OCI-LY1 (cell line): ENCODE measurements around the gene CCL17.

Source experiments
- EZH2 ChIP-seq: fragments of 200-600 bp; sonication (generic), shearing (Covaris generic); IDR thresholded peaks from 2 replicates; pipeline ENCODE4 v1.8.0; 2017; ENCODE audit warnings: borderline replicate concordance, mixed run types, mild to moderate bottlenecking, antibody characterized with exemption, low read length, moderate library complexity, mixed read lengths
- TF ChIP-seq, protein P1 (sequence below): fragments of 200-600 bp; sonication (generic), shearing (Covaris generic); IDR thresholded peaks from 2 replicates; pipeline ENCODE4 v1.5.1; 2017; ENCODE audit warnings: mild to moderate bottlenecking, antibody characterized with exemption, low read length, moderate library complexity, mixed read lengths

DNA sequence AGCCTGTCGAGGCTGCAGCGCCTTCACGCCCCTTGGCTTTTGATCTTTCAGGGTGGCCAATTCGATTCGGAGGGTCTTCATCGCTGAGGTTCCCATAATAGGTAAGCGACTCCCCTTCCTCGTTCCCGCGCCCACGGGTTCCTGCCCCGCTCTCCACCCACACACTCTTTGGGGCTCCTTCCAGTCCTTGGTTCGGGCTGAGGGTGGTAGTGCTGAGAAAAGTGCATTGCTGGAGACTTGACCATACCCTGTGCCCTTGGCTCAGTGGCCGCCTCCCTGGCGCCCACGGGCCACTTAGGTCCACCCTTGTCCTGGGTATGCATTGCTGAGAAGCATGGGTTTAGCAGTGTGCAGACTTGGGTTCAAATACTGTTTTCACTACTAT, 58.4 kb downstream of the CCL17 start:
- TF ChIP-seq, protein P1, sequence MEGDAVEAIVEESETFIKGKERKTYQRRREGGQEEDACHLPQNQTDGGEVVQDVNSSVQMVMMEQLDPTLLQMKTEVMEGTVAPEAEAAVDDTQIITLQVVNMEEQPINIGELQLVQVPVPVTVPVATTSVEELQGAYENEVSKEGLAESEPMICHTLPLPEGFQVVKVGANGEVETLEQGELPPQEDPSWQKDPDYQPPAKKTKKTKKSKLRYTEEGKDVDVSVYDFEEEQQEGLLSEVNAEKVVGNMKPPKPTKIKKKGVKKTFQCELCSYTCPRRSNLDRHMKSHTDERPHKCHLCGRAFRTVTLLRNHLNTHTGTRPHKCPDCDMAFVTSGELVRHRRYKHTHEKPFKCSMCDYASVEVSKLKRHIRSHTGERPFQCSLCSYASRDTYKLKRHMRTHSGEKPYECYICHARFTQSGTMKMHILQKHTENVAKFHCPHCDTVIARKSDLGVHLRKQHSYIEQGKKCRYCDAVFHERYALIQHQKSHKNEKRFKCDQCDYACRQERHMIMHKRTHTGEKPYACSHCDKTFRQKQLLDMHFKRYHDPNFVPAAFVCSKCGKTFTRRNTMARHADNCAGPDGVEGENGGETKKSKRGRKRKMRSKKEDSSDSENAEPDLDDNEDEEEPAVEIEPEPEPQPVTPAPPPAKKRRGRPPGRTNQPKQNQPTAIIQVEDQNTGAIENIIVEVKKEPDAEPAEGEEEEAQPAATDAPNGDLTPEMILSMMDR = no peak
- no peak for TF ChIP-seq EZH2
